Measurements from ENCODE around the gene UFC1. TPM values are rescaled to one million over a fixed set of nuclear protein-coding genes. Genes with fewer than 3 reads are reported as not detected.
A peak's percentile ranks its signal among the peaks of the same experiment; 100 is the strongest.

UFC1 gene
- total and polyA plus RNA-seq, 5 donors from 2014 or later = 115 to 188 (median 162) TPM

DNA sequence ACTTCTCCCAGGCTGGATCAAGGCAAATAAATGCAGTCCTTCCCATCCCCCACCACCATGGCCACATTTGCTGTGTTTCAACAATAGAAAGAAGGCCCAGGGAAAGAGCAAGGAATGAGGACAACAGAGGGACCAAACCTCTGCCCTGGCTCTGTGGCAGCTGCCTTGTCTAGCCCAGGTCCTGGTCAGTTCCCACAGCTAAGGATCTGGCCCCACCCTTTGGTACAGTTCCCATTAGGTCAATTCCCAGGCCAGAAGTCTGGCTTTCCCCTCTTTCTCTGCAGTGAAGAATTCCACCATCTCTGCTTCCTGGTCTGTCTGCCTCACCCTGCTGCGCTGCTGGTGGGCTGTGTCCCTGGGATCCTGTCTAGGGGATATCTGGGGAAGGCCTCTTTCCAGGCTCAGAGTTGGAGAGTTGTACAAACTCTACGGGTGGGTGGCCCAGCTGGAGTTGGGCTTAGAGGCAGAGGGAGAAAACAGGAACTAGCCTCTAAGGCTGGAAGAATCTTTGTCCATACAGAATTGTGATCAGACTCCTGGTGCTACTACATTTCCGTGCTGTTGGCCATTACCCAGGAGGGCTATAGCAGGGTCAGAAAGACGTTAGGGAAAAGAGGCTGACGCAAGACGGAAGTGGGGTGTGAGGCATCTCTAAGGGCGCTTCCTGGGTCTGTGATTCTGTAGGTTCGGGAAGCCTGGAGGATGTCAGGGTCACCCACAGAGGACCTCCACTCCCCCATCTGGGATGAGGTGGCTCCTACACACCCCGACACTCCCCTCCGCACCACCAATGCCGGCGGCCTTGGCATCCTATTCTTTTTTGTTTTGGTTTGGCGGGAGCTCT lies 47.4 kb downstream of the UFC1 start:
- Histone ChIP-seq H3K36me3 (ENCODE audit: control insufficient read depth, insufficient read depth, low read length) (peaks cover 18% of the 10 kb centered on the region), H3K4me3 (ENCODE audit: low read depth, low read length) (peak overlapping the region; percentile 85), H3K4me1 (ENCODE audit: control insufficient read depth, insufficient read depth, low read length, poor library complexity, severe bottlenecking) (peaks cover 57% of the 10 kb centered on the region), H3K9me3 (ENCODE audit: control insufficient read depth in 2 of 2, low read length in 2 of 2) (no peaks in the 10 kb centered on the region), H3K27me3 (ENCODE audit: control insufficient read depth, insufficient read depth, low read length) (no peaks in the 10 kb centered on the region), H3K27ac (ENCODE audit: insufficient read depth, low read length, poor library complexity, severe bottlenecking) (peak overlapping the region; percentile 90)
- H3K36me3 Mint-ChIP-seq = peaks cover 18% of the 10 kb centered on the region
- peaks cover 25 to 72% (median 49%) of the 10 kb centered on the region in 4 donors for H3K4me1 Mint-ChIP-seq
- peak overlapping the region; percentile 96 to 98 (median 98) for H3K4me3 Mint-ChIP-seq
- H3K27me3 Mint-ChIP-seq = peaks cover 4% of the 10 kb centered on the region
- H3K27ac Mint-ChIP-seq = peak overlapping the region; percentile 98 to 99 (median 99)
- DNase-seq (no peak), ATAC-seq (ENCODE audit: low read depth in 2 of 2) (no peak)
- no peaks in the 10 kb centered on the region for H3K9me3 Mint-ChIP-seq

DNA sequence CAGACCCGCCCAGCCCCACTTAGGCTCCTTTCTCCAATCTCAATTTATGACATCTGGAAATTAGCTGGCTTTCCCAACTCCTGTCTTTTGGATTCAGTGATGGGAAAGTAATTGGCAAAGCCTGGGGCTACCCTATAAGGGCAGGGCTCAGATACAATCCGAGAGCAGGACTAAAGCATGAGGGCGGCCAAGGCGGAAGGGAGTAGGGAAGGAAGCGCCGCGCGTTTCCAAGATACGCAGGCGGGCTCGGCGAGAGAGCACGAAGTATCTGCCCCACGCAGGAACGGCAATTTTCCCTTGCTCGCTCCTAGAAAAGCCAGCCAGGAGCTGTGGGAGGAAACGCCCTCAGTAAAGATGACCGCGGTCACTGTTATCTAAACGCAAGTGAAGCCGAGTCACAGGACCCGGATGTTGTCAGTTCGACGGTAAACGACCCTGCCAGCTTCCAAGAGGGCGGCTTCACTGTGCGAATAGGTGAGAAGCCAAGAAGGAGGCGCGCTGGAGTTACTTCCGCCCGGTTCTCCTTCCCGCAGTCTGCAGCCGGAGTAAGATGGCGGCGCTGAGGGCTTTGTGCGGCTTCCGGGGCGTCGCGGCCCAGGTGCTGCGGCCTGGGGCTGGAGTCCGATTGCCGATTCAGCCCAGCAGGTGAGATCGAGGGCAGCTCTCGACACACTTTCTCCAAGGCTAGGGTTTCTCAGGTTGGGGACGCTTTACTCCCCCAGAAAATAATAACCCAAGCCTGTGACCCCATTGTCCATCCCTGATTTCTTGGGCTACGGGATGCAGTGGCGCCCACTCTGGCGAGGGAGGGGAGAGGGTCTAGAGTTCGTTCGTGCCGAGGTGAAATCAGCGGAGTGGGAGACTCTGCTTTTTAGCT lies 48.3 kb downstream of the UFC1 start, which contains the start of gene NDUFS2:
TSS of gene NDUFS2 (plus strand) at position 532 of the 877 bp plus-strand sequence. CDS start at position 551, 19 bp downstream.
- H3K9me3 ChIP-seq (ENCODE audit: control insufficient read depth in 2 of 2, low read length in 2 of 2) = no peaks in the 10 kb centered on the region
- peaks cover 25% of the 10 kb centered on the region for H3K36me3 ChIP-seq (ENCODE audit: control insufficient read depth, insufficient read depth, low read length)
- Mint-ChIP-seq H3K27ac (peak within 1 kb of the TSS; percentile 98 to 99 (median 99)), H3K4me1 (peaks cover 26 to 80% (median 56%) of the 10 kb centered on the region in 4 donors), H3K36me3 (peaks cover 21% of the 10 kb centered on the region), H3K9me3 (no peaks in the 10 kb centered on the region), H3K4me3 (peak within 1 kb of the TSS; percentile 96 to 98 (median 98)), H3K27me3 (peaks cover 4% of the 10 kb centered on the region)
- H3K27ac ChIP-seq (ENCODE audit: insufficient read depth, low read length, poor library complexity, severe bottlenecking) = peak within 1 kb of the TSS; percentile 90
- DNase-seq = peak; percentile 94 to 99 (median 96)
- no peaks in the 10 kb centered on the region for H3K27me3 ChIP-seq (ENCODE audit: control insufficient read depth, insufficient read depth, low read length)
- peak; percentile 98 to 99 for ATAC-seq (ENCODE audit: low read depth in 2 of 2)
- peaks cover 62% of the 10 kb centered on the region for H3K4me1 ChIP-seq (ENCODE audit: control insufficient read depth, insufficient read depth, low read length, poor library complexity, severe bottlenecking)
- H3K4me3 ChIP-seq (ENCODE audit: low read depth, low read length) = peak within 1 kb of the TSS; percentile 85

DNA sequence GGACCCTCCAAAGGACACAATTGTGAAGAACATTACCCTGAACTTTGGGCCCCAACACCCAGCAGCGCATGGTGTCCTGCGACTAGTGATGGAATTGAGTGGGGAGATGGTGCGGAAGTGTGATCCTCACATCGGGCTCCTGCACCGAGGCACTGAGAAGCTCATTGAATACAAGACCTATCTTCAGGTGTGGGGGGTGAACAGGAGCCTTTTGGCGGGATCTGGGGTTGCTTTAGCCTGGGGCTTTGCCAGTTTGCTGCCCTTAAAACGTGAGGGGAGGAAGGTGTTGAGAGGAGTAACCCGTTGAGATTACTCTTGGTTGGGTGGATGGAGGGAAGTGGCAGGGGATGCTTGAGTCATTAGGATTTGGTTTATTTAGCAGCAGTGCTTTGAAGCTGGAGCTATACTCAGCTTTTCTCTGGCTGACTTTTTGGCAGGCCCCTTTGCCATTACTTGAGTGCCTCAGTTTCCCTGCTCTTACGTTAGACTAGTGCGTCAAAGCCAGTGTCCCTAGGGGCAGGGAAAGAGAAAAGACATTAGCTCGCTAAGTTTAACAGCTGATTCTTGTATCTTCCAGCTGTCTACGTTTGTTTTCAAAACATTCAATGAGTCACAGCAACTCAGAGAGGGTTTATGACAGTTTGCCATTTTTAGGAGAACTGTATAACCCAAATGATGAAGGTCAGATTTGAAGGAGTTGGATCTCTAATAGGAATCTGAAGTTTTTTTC lies 52.8 kb downstream of the UFC1 start:
- H3K36me3 Mint-ChIP-seq = peaks cover 36% of the 10 kb centered on the region
- H3K4me1 Mint-ChIP-seq = peaks cover 26 to 75% (median 51%) of the 10 kb centered on the region in 4 donors
- no peaks in the 10 kb centered on the region for H3K9me3 Mint-ChIP-seq
- DNase-seq = no peak
- Histone ChIP-seq H3K9me3 (ENCODE audit: control insufficient read depth in 2 of 2, low read length in 2 of 2) (no peaks in the 10 kb centered on the region), H3K27ac (ENCODE audit: insufficient read depth, low read length, poor library complexity, severe bottlenecking) (no peak overlapping the region), H3K36me3 (ENCODE audit: control insufficient read depth, insufficient read depth, low read length) (peaks cover 62% of the 10 kb centered on the region), H3K4me3 (ENCODE audit: low read depth, low read length) (no peak overlapping the region), H3K27me3 (ENCODE audit: control insufficient read depth, insufficient read depth, low read length) (no peaks in the 10 kb centered on the region), H3K4me1 (ENCODE audit: control insufficient read depth, insufficient read depth, low read length, poor library complexity, severe bottlenecking) (peaks cover 46% of the 10 kb centered on the region)
- H3K27me3 Mint-ChIP-seq = peaks cover 4% of the 10 kb centered on the region
- H3K27ac Mint-ChIP-seq = peak overlapping the region in 2 of 3 donors; percentile 58 to 72
- peak overlapping the region in 2 of 4 donors; percentile 61 to 98 for H3K4me3 Mint-ChIP-seq
- no peak for ATAC-seq (ENCODE audit: low read depth in 2 of 2)

DNA sequence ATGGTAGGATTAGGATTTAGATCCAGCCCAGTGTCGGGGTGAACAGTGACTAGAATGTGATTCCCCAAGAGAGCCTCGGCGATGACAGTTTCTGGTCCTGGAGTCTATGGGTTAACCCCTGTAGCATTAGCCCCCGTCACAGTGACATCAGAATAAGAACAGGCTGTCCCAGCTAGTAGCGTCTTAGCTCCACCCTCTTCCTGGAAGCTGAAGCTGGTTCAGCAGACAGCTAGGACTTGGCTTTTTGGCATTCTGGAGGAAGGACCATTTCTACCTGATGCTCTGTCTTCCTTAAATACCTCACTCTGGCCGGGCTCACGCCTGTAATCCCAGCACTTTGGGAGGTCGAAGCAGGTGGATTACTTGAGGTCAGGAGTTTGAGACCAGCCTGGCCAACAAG lies 53.4 kb downstream of the UFC1 start:
- Mint-ChIP-seq H3K27me3 (peaks cover 4% of the 10 kb centered on the region), H3K36me3 (peaks cover 41% of the 10 kb centered on the region), H3K4me3 (no peak overlapping the region), H3K27ac (peak overlapping the region in 1 of 3 donors; percentile 46), H3K4me1 (peaks cover 21 to 69% (median 48%) of the 10 kb centered on the region in 4 donors), H3K9me3 (no peaks in the 10 kb centered on the region)
- Histone ChIP-seq H3K27ac (ENCODE audit: insufficient read depth, low read length, poor library complexity, severe bottlenecking) (no peak overlapping the region), H3K4me1 (ENCODE audit: control insufficient read depth, insufficient read depth, low read length, poor library complexity, severe bottlenecking) (peaks cover 42% of the 10 kb centered on the region), H3K36me3 (ENCODE audit: control insufficient read depth, insufficient read depth, low read length) (peaks cover 68% of the 10 kb centered on the region), H3K4me3 (ENCODE audit: low read depth, low read length) (no peak overlapping the region), H3K9me3 (ENCODE audit: control insufficient read depth in 2 of 2, low read length in 2 of 2) (no peaks in the 10 kb centered on the region), H3K27me3 (ENCODE audit: control insufficient read depth, insufficient read depth, low read length) (no peaks in the 10 kb centered on the region)
- ATAC-seq (ENCODE audit: low read depth in 2 of 2) (no peak), DNase-seq (peak in 1 of 3 donors; percentile 56)

Other genes starting within 250 kb of the UFC1 start
- not detected for gene ITLN2, start 199.2 kb upstream of the UFC1 start, total RNA-seq
- gene ITLN2, start 199.2 kb upstream of the UFC1 start, polyA plus RNA-seq = not detected
- gene F11R, start 132.8 kb upstream of the UFC1 start, total RNA-seq = 18.4 TPM
- gene F11R, start 132.8 kb upstream of the UFC1 start, polyA plus RNA-seq = 10 to 100 TPM in 1 of 4 donors, 1 to 10 TPM in 3; 6.3 to 11.2 (median 7.9) TPM
- gene TSTD1, start 115.0 kb upstream of the UFC1 start, total RNA-seq = 61.3 TPM
- 100 to 1,000 TPM; 340 to 451 (median 422) TPM for gene TSTD1, start 115.0 kb upstream of the UFC1 start, polyA plus RNA-seq
- 102 TPM for gene USF1, start 108.0 kb upstream of the UFC1 start, total RNA-seq
- gene USF1, start 108.0 kb upstream of the UFC1 start, polyA plus RNA-seq = 1 to 10 TPM; 4.2 to 8.1 (median 6.1) TPM
- gene ARHGAP30, start 84.1 kb upstream of the UFC1 start, total RNA-seq = 204 TPM
- 100 to 1,000 TPM; 144 to 159 (median 151) TPM for gene ARHGAP30, start 84.1 kb upstream of the UFC1 start, polyA plus RNA-seq
- gene NECTIN4, start 64.4 kb upstream of the UFC1 start, total RNA-seq = not detected
- gene NECTIN4, start 64.4 kb upstream of the UFC1 start, polyA plus RNA-seq = under 1 TPM in 1 of 4 donors, not detected in 3; 0.05 TPM
- not detected for gene KLHDC9, start 55.6 kb upstream of the UFC1 start, total RNA-seq
- under 1 TPM in 2 of 4 donors, not detected in 2; 0.28 to 0.46 TPM for gene KLHDC9, start 55.6 kb upstream of the UFC1 start, polyA plus RNA-seq
- 48.0 TPM for gene PFDN2, start 35.9 kb upstream of the UFC1 start, total RNA-seq
- 100 to 1,000 TPM in 2 of 4 donors, 10 to 100 TPM in 2; 90.9 to 109 (median 98.6) TPM for gene PFDN2, start 35.9 kb upstream of the UFC1 start, polyA plus RNA-seq
- gene NIT1, start 35.9 kb upstream of the UFC1 start, total RNA-seq = 28.2 TPM
- 10 to 100 TPM; 21.1 to 24.5 (median 22.2) TPM for gene NIT1, start 35.9 kb upstream of the UFC1 start, polyA plus RNA-seq
- 40.9 TPM for gene DEDD, start 21.3 kb upstream of the UFC1 start, total RNA-seq
- gene DEDD, start 21.3 kb upstream of the UFC1 start, polyA plus RNA-seq = 10 to 100 TPM; 39.5 to 46.4 (median 41.8) TPM
- 36.9 TPM for gene USP21, start 5.5 kb downstream of the UFC1 start, total RNA-seq
- 10 to 100 TPM; 18.8 to 27.0 (median 22.1) TPM for gene USP21, start 5.5 kb downstream of the UFC1 start, polyA plus RNA-seq
- gene PPOX, start 12.4 kb downstream of the UFC1 start, total RNA-seq = 45.3 TPM
- 10 to 100 TPM; 18.0 to 32.9 (median 22.3) TPM for gene PPOX, start 12.4 kb downstream of the UFC1 start, polyA plus RNA-seq
- gene B4GALT3, start 23.5 kb downstream of the UFC1 start, total RNA-seq = 68.1 TPM
- 100 to 1,000 TPM in 1 of 4 donors, 10 to 100 TPM in 3; 75.6 to 104 (median 84.9) TPM for gene B4GALT3, start 23.5 kb downstream of the UFC1 start, polyA plus RNA-seq
- gene ADAMTS4, start 45.1 kb downstream of the UFC1 start, total RNA-seq = 5.3 TPM
- 1 to 10 TPM in 1 of 4 donors, under 1 TPM in 2, not detected in 1; 0.36 to 1.4 (median 0.37) TPM for gene ADAMTS4, start 45.1 kb downstream of the UFC1 start, polyA plus RNA-seq
- 67.5 TPM for gene NDUFS2, start 48.4 kb downstream of the UFC1 start, total RNA-seq
- gene NDUFS2, start 48.4 kb downstream of the UFC1 start, polyA plus RNA-seq = 100 to 1,000 TPM; 107 to 128 (median 117) TPM
- gene FCER1G, start 61.3 kb downstream of the UFC1 start, total RNA-seq = 2.9 TPM
- gene FCER1G, start 61.3 kb downstream of the UFC1 start, polyA plus RNA-seq = 100 to 1,000 TPM in 2 of 4 donors, 10 to 100 TPM in 2; 48.4 to 121 (median 101) TPM
- gene APOA2, start 69.7 kb downstream of the UFC1 start, total RNA-seq = not detected
- not detected for gene APOA2, start 69.7 kb downstream of the UFC1 start, polyA plus RNA-seq
- 8.6 TPM for gene TOMM40L, start 72.1 kb downstream of the UFC1 start, total RNA-seq
- gene TOMM40L, start 72.1 kb downstream of the UFC1 start, polyA plus RNA-seq = 1 to 10 TPM; 5.3 to 7.1 (median 6.0) TPM
- gene NR1I3, start 84.2 kb downstream of the UFC1 start, total RNA-seq = not detected
- under 1 TPM in 1 of 4 donors, not detected in 3; 0.21 TPM for gene NR1I3, start 84.2 kb downstream of the UFC1 start, polyA plus RNA-seq
- gene PCP4L1, start 104.8 kb downstream of the UFC1 start, total RNA-seq = not detected
- gene PCP4L1, start 104.8 kb downstream of the UFC1 start, polyA plus RNA-seq = under 1 TPM in 1 of 4 donors, not detected in 3; 0.38 TPM
- 2.3 TPM for gene MPZ, start 156.0 kb downstream of the UFC1 start, total RNA-seq
- not detected for gene MPZ, start 156.0 kb downstream of the UFC1 start, polyA plus RNA-seq
- 80.9 TPM for gene SDHC, start 160.4 kb downstream of the UFC1 start, total RNA-seq
- gene SDHC, start 160.4 kb downstream of the UFC1 start, polyA plus RNA-seq = 100 to 1,000 TPM; 198 to 294 (median 247) TPM
- not detected for gene CFAP126, start 213.9 kb downstream of the UFC1 start, total RNA-seq
- gene CFAP126, start 213.9 kb downstream of the UFC1 start, polyA plus RNA-seq = not detected

Data from CD4-positive, CD25-positive, alpha-beta regulatory T cell (primary cell).